Measurements from ENCODE around the gene ARHGAP33.
"Not testable (repeated sequence)": the region's sequence is repeated elsewhere in the genome, so short reads cannot be mapped to it uniquely, and the experiment has no call there.

Gene ARHGAP33

GRCh38 chr19:35756377-35757230 lies 18.8 kb upstream of the ARHGAP33 start, which contains the start of gene HSPB6:
TSS of gene HSPB6 (minus strand) at chr19:35757029. CDS start at chr19:35757008, 21 bp downstream.
- DNase-seq (ENCODE audit: low read depth), result no peak

- DNase-seq (ENCODE audit: low read depth), result no peak
Observed at GRCh38 chr19:35757231-35757748, 18.1 kb upstream of the ARHGAP33 start.

GRCh38 chr19:35757749-35758608 lies 17.4 kb upstream of the ARHGAP33 start, which contains the start of gene PROSER3:
TSS of gene PROSER3 (plus strand) at chr19:35758176. CDS start at chr19:35758216, 40 bp downstream.
- DNase-seq (ENCODE audit: low read depth), result peak; percentile 95

- DNase-seq (ENCODE audit: low read depth), result no peak
Observed at GRCh38 chr19:35759697-35760096, 15.7 kb upstream of the ARHGAP33 start.

GRCh38 chr19:35760711-35761349 lies 14.5 kb upstream of the ARHGAP33 start:
- DNase-seq (ENCODE audit: low read depth), result no peak

GRCh38 chr19:35764432-35765315 lies 10.7 kb upstream of the ARHGAP33 start:
- DNase-seq (ENCODE audit: low read depth), result no peak

- no peak for DNase-seq (ENCODE audit: low read depth)
Observed at GRCh38 chr19:35766571-35767104, 8.7 kb upstream of the ARHGAP33 start.

GRCh38 chr19:35767288-35768081 lies 7.9 kb upstream of the ARHGAP33 start:
- DNase-seq (ENCODE audit: low read depth), result no peak

- DNase-seq (ENCODE audit: low read depth), result no peak
Observed at GRCh38 chr19:35768082-35768421, 7.3 kb upstream of the ARHGAP33 start.

- not testable (repeated sequence) for DNase-seq (ENCODE audit: low read depth)
Observed at GRCh38 chr19:35772362-35772761, 3.0 kb upstream of the ARHGAP33 start.

GRCh38 chr19:35773020-35773806 lies 2.2 kb upstream of the ARHGAP33 start:
- DNase-seq (ENCODE audit: low read depth), result no peak

- DNase-seq (ENCODE audit: low read depth), result no peak
Observed at GRCh38 chr19:35774274-35775045, 904 bp upstream of the ARHGAP33 start.

GRCh38 chr19:35775046-35775297 lies 392 bp upstream of the ARHGAP33 start:
- DNase-seq (ENCODE audit: low read depth), result no peak

GRCh38 chr19:35776102-35776788 lies 881 bp downstream of the ARHGAP33 start:
- DNase-seq (ENCODE audit: low read depth), result no peak

- DNase-seq (ENCODE audit: low read depth), result no peak
Observed at GRCh38 chr19:35777086-35777841, 1.9 kb downstream of the ARHGAP33 start.

- no peak for DNase-seq (ENCODE audit: low read depth)
Observed at GRCh38 chr19:35777961-35778360, 2.6 kb downstream of the ARHGAP33 start.

- no peak for DNase-seq (ENCODE audit: low read depth)
Observed at GRCh38 chr19:35779033-35779432, 3.7 kb downstream of the ARHGAP33 start.

All from stimulated activated CD8-positive, alpha-beta memory T cell treated with anti-CD3 and anti-CD28 coated beads, Interleukin-12 subunit alpha, Interleukin-12 subunit beta, amount 100 ng/mL, for 1 hour (primary cell).